ENCODE measurements around the gene RBMS1.

Gene RBMS1

GRCh38 chr2:160321006-160321405 lies 172.6 kb downstream of the RBMS1 start:
- DNase-seq (ENCODE audit: low spot score): no peak
- no peak for TF ChIP-seq CTCF (conservative IDR thresholded peaks at IDR 0.05; ENCODE audit: low read depth)
- POLR2A ChIA-PET (ENCODE audit: low non-redundant PET): no interaction called here
- H3K27ac ChIP-seq: no peak overlapping the region
- CTCF ChIA-PET: no interaction called here

- ChIA-PET CTCF (no interaction called here), POLR2A (ENCODE audit: low non-redundant PET) (no interaction called here)
- no peak for DNase-seq (ENCODE audit: low spot score)
- H3K27ac ChIP-seq: no peak overlapping the region
- no peak for TF ChIP-seq CTCF (conservative IDR thresholded peaks at IDR 0.05; ENCODE audit: low read depth)
These were observed 173.9 kb downstream of the RBMS1 start for GRCh38 chr2:160319700-160320099.

- DNase-seq (ENCODE audit: low spot score): no peak
- ChIA-PET POLR2A (ENCODE audit: low non-redundant PET) (no interaction called here), CTCF (no interaction called here)
- TF ChIP-seq CTCF (conservative IDR thresholded peaks at IDR 0.05; ENCODE audit: low read depth): no peak
- no peak overlapping the region for H3K27ac ChIP-seq
These were observed 175.4 kb downstream of the RBMS1 start for GRCh38 chr2:160318218-160318617.

GRCh38 chr2:160317181-160318099 lies 176.2 kb downstream of the RBMS1 start:
- no peak overlapping the region for H3K27ac ChIP-seq
- CTCF ChIA-PET: no interaction called here
- no peak for DNase-seq (ENCODE audit: low spot score)
- TF ChIP-seq CTCF (conservative IDR thresholded peaks at IDR 0.05; ENCODE audit: low read depth): no peak
- POLR2A ChIA-PET (ENCODE audit: low non-redundant PET): no interaction called here

- CTCF ChIA-PET: interaction anchor here (1.6 kb wide), 1 partner anchor 9 kb away, joined by 6 read pairs; no protein-coding TSS in a partner anchor
- no peak for DNase-seq (ENCODE audit: low spot score)
- no peak for TF ChIP-seq CTCF (conservative IDR thresholded peaks at IDR 0.05; ENCODE audit: low read depth)
- H3K27ac ChIP-seq: no peak overlapping the region
- POLR2A ChIA-PET (ENCODE audit: low non-redundant PET): no interaction called here
These were observed 178.3 kb downstream of the RBMS1 start for GRCh38 chr2:160315337-160315736.

GRCh38 chr2:160310118-160310828 lies 183.3 kb downstream of the RBMS1 start:
- no peak for TF ChIP-seq CTCF (conservative IDR thresholded peaks at IDR 0.05; ENCODE audit: low read depth)
- CTCF ChIA-PET: no interaction called here
- DNase-seq (ENCODE audit: low spot score): no peak
- POLR2A ChIA-PET (ENCODE audit: low non-redundant PET): no interaction called here
- H3K27ac ChIP-seq: no peak overlapping the region

All from RWPE1 (cell line).